Glutamatergic neuron (in vitro differentiated cells): ENCODE results near the gene PKN3. TPM values are rescaled to one million over a fixed set of nuclear protein-coding genes. Genes with fewer than 3 reads are reported as not detected.
A peak's percentile ranks its signal among the peaks of the same experiment; 100 is the strongest.

ENCODE experiments used
- DNase-seq: peaks from one replicate; pipeline ENCODE4 v3.0.0; 2022
- H3K27ac Mint-ChIP-seq: one replicate; pipeline ENCODE4 v1.8.0; 2020; ENCODE audit warnings: mild to moderate bottlenecking, mixed read lengths, inconsistent platforms; ENCODE audit not compliant: unreplicated experiment
- H3K27me3 Mint-ChIP-seq: one replicate; pipeline ENCODE4 v1.8.0; 2020; ENCODE audit warnings: mild to moderate bottlenecking, moderate library complexity, mixed read lengths, inconsistent platforms; ENCODE audit not compliant: unreplicated experiment
- H3K36me3 Mint-ChIP-seq: one replicate; pipeline ENCODE4 v1.8.0; 2020; ENCODE audit warnings: mild to moderate bottlenecking, mixed read lengths, inconsistent platforms; ENCODE audit not compliant: unreplicated experiment
- H3K4me1 Mint-ChIP-seq: one replicate; pipeline ENCODE4 v1.8.0; 2020; ENCODE audit warnings: mild to moderate bottlenecking, low read depth, mixed read lengths, inconsistent platforms; ENCODE audit not compliant: unreplicated experiment
- H3K4me3 Mint-ChIP-seq: one replicate; pipeline ENCODE4 v1.8.0; 2020; ENCODE audit warnings: mild to moderate bottlenecking, mixed read lengths, inconsistent platforms; ENCODE audit not compliant: unreplicated experiment
- H3K9me3 Mint-ChIP-seq: one replicate; pipeline ENCODE4 v1.8.0; 2020; ENCODE audit warnings: mild to moderate bottlenecking, moderate library complexity, mixed read lengths, inconsistent platforms; ENCODE audit not compliant: unreplicated experiment
- CTCF ChIP-seq: fragments of 200-600 bp; sonication (generic); IDR thresholded peaks from one replicate; pipeline ENCODE4 v1.5.0; 2021; ENCODE audit not compliant: partially characterized antibody, unreplicated experiment
- long read RNA-seq: library from polyadenylated mRNA; unstranded; transcript quantifications from one replicate; pipeline ENCODE4 v2.0.0, GENCODE V29; 2020; ENCODE audit not compliant: unreplicated experiment
- total RNA-seq: library from RNA; stranded (reverse); fragmentation: NEBNext Ultra II Directional; extraction: Animal tissue kit (Norgen Biotek cat#: 25700); gene quantifications from one replicate; pipeline ENCODE4 v1.2.1, GENCODE V29; 2021; ENCODE audit not compliant: unreplicated experiment

The PKN3 gene
- 4.3 TPM for total RNA-seq
- long read RNA-seq, partial matches to known transcripts: 0 of 2 reads
- long read RNA-seq, other reads (novel, unspliced or antisense): 2 of 2 reads

- H3K9me3 Mint-ChIP-seq: no peaks in the 10 kb centered on the region
- peaks cover 3% of the 10 kb centered on the region for H3K27me3 Mint-ChIP-seq
- peak within 1 kb of the TSS; percentile 78 for H3K4me3 Mint-ChIP-seq
- H3K4me1 Mint-ChIP-seq: no peaks in the 10 kb centered on the region
- peak; percentile 98 for DNase-seq
- TF ChIP-seq CTCF: peak; percentile 98
- H3K27ac Mint-ChIP-seq: no peak within 1 kb of the TSS
- H3K36me3 Mint-ChIP-seq: no peaks in the 10 kb centered on the region
Observed at GRCh38 chr9:128702445-128702948, at the start of gene PKN3. PKN3 (plus strand) TSS chr9:128702503; CDS start chr9:128702916, 413 bp downstream.

GRCh38 chr9:128653908-128654307 is 48.4 kb upstream of the PKN3 start:
- no peak for TF ChIP-seq CTCF
- Mint-ChIP-seq H3K9me3 (no peaks in the 10 kb centered on the region), H3K4me1 (no peaks in the 10 kb centered on the region), H3K27ac (no peak overlapping the region), H3K4me3 (no peak overlapping the region), H3K36me3 (no peaks in the 10 kb centered on the region), H3K27me3 (peaks cover 4% of the 10 kb centered on the region)
- DNase-seq: no peak

- H3K27me3 Mint-ChIP-seq: peaks cover 4% of the 10 kb centered on the region
- H3K4me1 Mint-ChIP-seq: no peaks in the 10 kb centered on the region
- H3K36me3 Mint-ChIP-seq: no peaks in the 10 kb centered on the region
- H3K4me3 Mint-ChIP-seq: no peak overlapping the region
- no peaks in the 10 kb centered on the region for H3K9me3 Mint-ChIP-seq
- H3K27ac Mint-ChIP-seq: no peak overlapping the region
- no peak for DNase-seq
- no peak for TF ChIP-seq CTCF
Observed at GRCh38 chr9:128654481-128654880, 47.8 kb upstream of the PKN3 start.

- Mint-ChIP-seq H3K4me3 (peak within 1 kb of the TSS; percentile 95), H3K36me3 (no peaks in the 10 kb centered on the region), H3K27ac (peak within 1 kb of the TSS; percentile 100), H3K9me3 (no peaks in the 10 kb centered on the region), H3K27me3 (peaks cover 4% of the 10 kb centered on the region), H3K4me1 (no peaks in the 10 kb centered on the region)
- DNase-seq: peak; percentile 96
- TF ChIP-seq CTCF: no peak
Observed at GRCh38 chr9:128656416-128657343, 45.6 kb upstream of the PKN3 start, which contains the start of gene DYNC2I2. DYNC2I2 (minus strand) TSS chr9:128656847; CDS start chr9:128656726, 121 bp downstream.

- Mint-ChIP-seq H3K27ac (peak overlapping the region; percentile 100), H3K4me1 (no peaks in the 10 kb centered on the region), H3K4me3 (peak overlapping the region; percentile 95), H3K9me3 (no peaks in the 10 kb centered on the region), H3K27me3 (peaks cover 4% of the 10 kb centered on the region), H3K36me3 (no peaks in the 10 kb centered on the region)
- TF ChIP-seq CTCF: no peak
- DNase-seq: no peak
Observed at GRCh38 chr9:128657344-128657704, 45.0 kb upstream of the PKN3 start.
